GM19240 (cell line): Measurements from ENCODE around the gene BPIFB4.

Experiments
- DNase-seq: peaks from one replicate; pipeline ENCODE4 v3.0.0; 2011; ENCODE audit warnings: low spot score; ENCODE audit not compliant: insufficient read length

Gene BPIFB4

GRCh38 chr20:33160681-33161080 is 81.2 kb downstream of the BPIFB4 start:
- no peak for DNase-seq
